Fibroblast of lung (primary cell): ENCODE results near the gene GADD45G.

Experiments used
- CTCF ChIP-seq, 2 donors: IDR thresholded peaks in 1 of 2; conservative IDR thresholded peaks in 1 of 2; 1 replicate in 1 of 2; 2 replicates in 1 of 2; pipeline ENCODE4 v1.5.1; 2011 to 2012; ENCODE audit warnings: low read length in 2 of 2, control low read depth in 1 of 2, inconsistent platforms in 1 of 2, low read depth in 1 of 2, mild to moderate bottlenecking in 1 of 2
- EZH2 ChIP-seq: IDR thresholded peaks from 2 replicates; pipeline ENCODE4 v1.5.1; 2012; ENCODE audit warnings: low read length, control low read depth, mild to moderate bottlenecking; ENCODE audit errors: missing control alignments

GRCh38 chr9:89615661-89616060 lies 10.8 kb downstream of the GADD45G start:
- TF ChIP-seq CTCF (conservative IDR thresholded peaks at IDR 0.05 in 1 of 2, IDR thresholded peaks at IDR 0.05 in 1 of 2; ENCODE audit: low read depth in 1 of 2, low read length in 2 of 2): no peak
- no peak for TF ChIP-seq EZH2
